K562 (cell line): Measurements from ENCODE around the gene KCND2.

Experiments used
- CEBPZ ChIP-seq: fragments of 150-350 bp; IDR thresholded peaks from 2 replicates; pipeline ENCODE4 v1.6.1; 2014; ENCODE audit warnings: low read depth, mild to moderate bottlenecking, low read length, borderline replicate concordance
- ELF4 ChIP-seq: fragments of 450-650 bp; formaldehyde crosslinking; IDR thresholded peaks from 2 replicates; pipeline ENCODE4 v1.4.0; 2022; ENCODE audit warnings: missing genetic modification characterization
- EWSR1 ChIP-seq: fragments of 450-650 bp; IDR thresholded peaks from 2 replicates; pipeline ENCODE4 v1.6.1; 2018; ENCODE audit warnings: borderline replicate concordance, mild to moderate bottlenecking, low read depth, moderate library complexity; ENCODE audit not compliant: partially characterized antibody
- MAX ChIP-seq: sonication (generic); formaldehyde crosslinking; IDR thresholded peaks from 2 replicates; pipeline ENCODE4 v1.9.0; 2022; ENCODE audit warnings: mild to moderate bottlenecking, missing genetic modification reagents
- MEIS2 ChIP-seq: fragments of 450-650 bp; IDR thresholded peaks from 2 replicates; pipeline ENCODE4 v1.6.1; 2014; ENCODE audit warnings: mild to moderate bottlenecking; ENCODE audit not compliant: partially characterized antibody
- NELFE ChIP-seq: IDR thresholded peaks from 2 replicates; pipeline ENCODE4 v1.6.1; 2011; ENCODE audit warnings: mild to moderate bottlenecking; ENCODE audit not compliant: insufficient read depth, insufficient read length
- POLR2G ChIP-seq: fragments of 200-400 bp; formaldehyde crosslinking; IDR thresholded peaks from 2 replicates; pipeline ENCODE4 v1.6.1; 2017; ENCODE audit warnings: low read depth, mild to moderate bottlenecking, antibody characterized with exemption, low read length, moderate library complexity
- REST ChIP-seq, 2 experiments: fragments of 450-650 bp; formaldehyde crosslinking in 1 of 2; IDR thresholded peaks; 2 replicates each; pipeline versions ENCODE4 v1.4.0 to v1.6.1; 2014 to 2020; ENCODE audit warnings: mild to moderate bottlenecking in 2 of 2, borderline replicate concordance in 1 of 2, low read depth in 1 of 2
- SETDB1 ChIP-seq: IDR thresholded peaks from one replicate; pipeline ENCODE4 v1.6.1; 2012; ENCODE audit warnings: low read length, control low read depth, inconsistent platforms
- YBX1 ChIP-seq: fragments of 450-650 bp; IDR thresholded peaks from 2 replicates; pipeline ENCODE4 v1.7.1; 2016; ENCODE audit warnings: mild to moderate bottlenecking
- ZBTB7A ChIP-seq: IDR thresholded peaks from 2 replicates; pipeline ENCODE4 v1.6.1; 2011; ENCODE audit warnings: low read depth, mild to moderate bottlenecking, low read length, moderate library complexity, borderline replicate concordance; ENCODE audit not compliant: control insufficient read depth
- ZNF384 ChIP-seq: IDR thresholded peaks from 2 replicates; pipeline ENCODE4 v1.6.1; 2012; ENCODE audit warnings: low read depth, low read length, improper control_type of control experiment
- ZNF431 ChIP-seq: sonication (generic); formaldehyde crosslinking; IDR thresholded peaks from 2 replicates; pipeline ENCODE4 v1.8.0; 2022; ENCODE audit warnings: mild to moderate bottlenecking, missing genetic modification reagents

- no peak for TF ChIP-seq ZNF384
- TF ChIP-seq ZNF431 (CRISPR knock-in tag) = no peak
- no peak for TF ChIP-seq NELFE
- TF ChIP-seq YBX1 = no peak
- TF ChIP-seq POLR2G = no peak
- TF ChIP-seq SETDB1 = no peak
- TF ChIP-seq EWSR1 = no peak
- no peak for TF ChIP-seq REST (IDR thresholded peaks at IDR 0.05; ENCODE audit: borderline replicate concordance)
- TF ChIP-seq REST (CRISPR knock-in tag; IDR thresholded peaks at IDR 0.05; ENCODE audit: low read depth) = no peak
- TF ChIP-seq MEIS2 = no peak
- TF ChIP-seq CEBPZ = no peak
- no peak for TF ChIP-seq ELF4 (CRISPR knock-in tag)
- TF ChIP-seq ZBTB7A = no peak
- TF ChIP-seq MAX (CRISPR knock-in tag) = no peak
Measured at GRCh38 chr7:120417244-120417979, 144.4 kb downstream of the KCND2 start.
